GM18858 (cell line): ENCODE results near the gene ANKRD65.
"Not testable (repeated sequence)": the region's sequence is repeated elsewhere in the genome, so short reads cannot be mapped to it uniquely, and the experiment has no call there.

ENCODE experiments used
- ATAC-seq: cut with Tn5 transposase; IDR thresholded peaks from one replicate; pipeline ENCODE4 v1.9.1; 2021; ENCODE audit not compliant: unreplicated experiment

ANKRD65 gene

DNA sequence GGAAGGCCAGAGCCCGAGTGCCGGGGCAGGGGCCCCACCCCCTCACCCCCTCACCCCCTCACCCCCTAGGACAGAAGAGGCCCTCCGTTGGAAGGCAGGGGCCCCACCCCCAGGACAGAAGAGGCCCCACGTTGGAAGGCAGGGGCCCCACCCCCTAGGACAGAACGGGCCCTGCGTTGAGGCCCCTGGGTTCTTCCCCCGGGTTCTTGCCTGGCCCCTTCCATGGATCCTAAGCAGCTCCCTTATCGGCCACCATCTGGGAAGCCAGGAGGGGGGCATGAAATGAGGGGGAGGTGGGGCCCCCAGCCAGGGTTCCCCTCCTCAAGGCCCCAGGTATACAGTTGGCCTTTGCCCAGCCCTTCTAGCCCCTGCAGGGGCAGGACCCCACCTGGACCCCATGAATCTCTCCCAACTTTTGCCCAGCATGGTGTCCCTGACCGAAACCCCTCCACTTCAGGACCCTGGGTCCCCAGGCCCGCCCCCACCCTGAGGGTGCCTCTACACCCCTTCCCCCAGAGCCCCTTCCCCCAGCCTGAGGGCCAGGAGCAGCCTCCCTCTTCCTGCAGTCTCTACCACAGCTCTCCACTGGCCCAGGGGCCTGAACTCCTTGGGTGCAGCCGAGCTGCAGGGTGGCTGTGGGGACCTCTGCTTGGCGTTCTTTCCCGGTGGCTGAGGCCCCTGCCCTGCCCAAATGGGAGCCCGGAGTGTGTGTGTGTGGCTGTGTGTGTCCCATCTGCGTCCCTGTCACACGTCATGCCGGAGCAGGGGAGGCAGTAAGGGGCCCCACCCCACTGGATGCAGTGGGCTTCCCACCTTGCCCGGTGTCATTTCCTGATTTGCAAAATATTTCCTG lies 10.1 kb upstream of the ANKRD65 start:
- no peak for ATAC-seq

DNA sequence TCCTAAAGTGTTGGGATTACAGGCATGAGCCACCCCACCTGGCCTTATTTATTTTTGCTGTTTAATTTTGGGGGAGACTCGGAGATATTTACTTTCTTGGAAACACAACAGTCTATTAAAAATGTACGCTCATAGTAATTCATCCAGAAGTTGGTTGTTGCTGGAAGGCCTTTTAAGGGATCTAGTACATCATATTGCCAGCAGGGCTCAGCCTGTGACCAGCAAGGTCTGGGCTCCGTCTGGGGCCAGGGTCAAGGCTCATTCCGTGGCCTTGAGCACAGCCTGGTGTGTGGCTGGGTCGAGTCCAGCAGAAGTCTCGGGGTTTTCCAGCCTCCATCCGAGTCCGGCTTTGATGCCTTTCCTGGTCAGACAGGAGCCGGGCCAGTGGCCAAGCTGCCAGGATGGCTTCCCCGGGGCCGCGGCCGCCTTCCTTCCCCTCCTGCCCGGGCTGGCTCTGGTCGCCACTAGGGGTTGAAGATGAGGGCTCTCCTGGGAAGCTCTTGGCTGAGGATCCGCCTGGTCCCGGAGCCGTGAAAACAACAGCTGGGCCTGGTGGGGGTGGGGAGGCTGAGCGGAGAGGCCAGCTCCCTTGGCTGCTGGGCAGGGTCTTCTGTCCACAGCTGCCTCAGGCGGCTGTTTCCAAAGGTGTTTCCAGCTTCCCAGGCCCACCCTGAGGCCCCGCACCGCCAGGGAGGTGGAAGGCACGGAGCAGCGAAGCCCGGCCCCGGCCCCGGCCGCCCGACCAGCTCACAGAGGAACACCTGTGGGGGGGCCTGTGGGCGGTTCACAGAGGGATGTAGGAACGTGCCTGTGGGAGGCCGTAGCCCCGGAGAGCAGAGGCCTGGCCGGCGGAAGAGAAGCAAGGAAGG lies 9.3 kb upstream of the ANKRD65 start:
- no peak for ATAC-seq

DNA sequence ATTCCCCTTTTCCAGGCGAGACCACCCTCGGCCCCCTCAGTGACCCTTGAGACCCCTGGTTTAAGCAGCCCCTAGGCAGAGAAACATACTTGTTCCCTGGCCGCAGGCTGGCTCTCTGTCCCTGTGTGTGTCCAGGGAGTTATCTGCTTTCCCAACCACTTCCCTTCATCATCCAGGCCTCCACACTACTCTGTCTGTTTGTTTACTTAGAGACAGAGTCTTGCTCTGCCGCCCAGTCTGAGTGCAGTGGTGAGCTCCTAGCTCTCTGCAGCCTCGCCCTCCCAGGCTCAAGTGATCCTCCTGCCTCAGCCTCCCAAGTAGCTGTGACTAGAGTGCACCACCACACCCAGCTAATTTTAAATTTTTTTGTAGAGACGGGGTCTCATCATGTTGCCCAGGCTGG lies 8.6 kb upstream of the ANKRD65 start:
- no peak for ATAC-seq

DNA sequence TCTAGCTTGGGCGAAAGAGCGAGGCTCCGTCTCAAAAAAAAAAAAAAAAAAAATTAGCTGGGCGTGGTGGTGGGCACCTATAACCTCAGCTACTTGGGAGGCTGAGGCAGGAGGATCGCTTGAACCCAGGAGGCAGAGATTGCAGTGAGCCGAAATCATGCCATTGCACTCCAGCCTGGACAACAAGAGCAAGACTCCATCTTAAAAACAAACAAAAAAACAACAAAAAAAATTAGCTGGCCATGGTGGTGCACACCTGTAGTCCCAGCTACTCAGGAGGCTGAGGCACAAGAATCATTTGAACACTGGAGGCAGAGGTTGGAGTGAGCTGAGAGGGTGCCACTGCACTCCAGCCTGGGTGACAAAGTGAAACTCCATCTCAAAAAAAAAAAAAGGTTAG lies 7.9 kb upstream of the ANKRD65 start:
- not testable (repeated sequence) for ATAC-seq

DNA sequence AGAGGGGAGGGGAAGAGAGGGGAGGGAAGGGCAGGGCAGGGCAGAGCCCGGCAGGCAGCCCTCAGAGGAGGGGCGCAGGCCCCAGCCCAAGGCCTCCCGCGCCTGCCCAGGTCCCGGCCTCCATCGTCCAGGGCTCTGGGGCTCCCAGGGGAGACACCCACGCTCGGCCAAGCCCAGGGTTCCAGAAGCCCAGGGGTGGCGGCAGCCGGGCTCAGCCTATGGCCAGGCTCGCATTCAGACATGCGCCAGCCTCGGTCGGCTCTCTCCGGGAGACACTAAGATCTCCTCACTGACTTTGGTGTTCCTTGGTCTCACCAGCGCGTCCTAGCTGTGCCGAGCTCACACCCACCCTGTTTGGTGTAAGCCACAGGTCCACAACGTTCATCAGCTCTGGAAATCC lies 7.1 kb upstream of the ANKRD65 start:
- ATAC-seq, result no peak

DNA sequence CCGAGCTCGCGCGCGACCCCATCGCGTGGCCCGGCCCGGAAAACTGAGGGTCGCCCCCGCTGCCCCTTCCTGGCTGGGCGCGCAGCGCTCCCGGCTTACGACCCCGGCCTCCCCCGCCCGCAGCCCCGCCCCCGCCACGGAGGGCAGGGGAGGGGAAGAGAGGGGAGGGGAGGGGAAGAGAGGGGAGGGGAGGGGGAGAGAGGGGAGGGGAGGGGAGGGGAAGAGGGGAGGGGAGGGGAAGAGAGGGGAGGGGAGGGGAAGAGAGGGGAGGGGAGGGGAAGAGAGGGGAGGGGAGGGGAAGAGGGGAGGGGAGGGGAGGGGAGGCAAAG lies 6.7 kb upstream of the ANKRD65 start:
- ATAC-seq, result no peak

DNA sequence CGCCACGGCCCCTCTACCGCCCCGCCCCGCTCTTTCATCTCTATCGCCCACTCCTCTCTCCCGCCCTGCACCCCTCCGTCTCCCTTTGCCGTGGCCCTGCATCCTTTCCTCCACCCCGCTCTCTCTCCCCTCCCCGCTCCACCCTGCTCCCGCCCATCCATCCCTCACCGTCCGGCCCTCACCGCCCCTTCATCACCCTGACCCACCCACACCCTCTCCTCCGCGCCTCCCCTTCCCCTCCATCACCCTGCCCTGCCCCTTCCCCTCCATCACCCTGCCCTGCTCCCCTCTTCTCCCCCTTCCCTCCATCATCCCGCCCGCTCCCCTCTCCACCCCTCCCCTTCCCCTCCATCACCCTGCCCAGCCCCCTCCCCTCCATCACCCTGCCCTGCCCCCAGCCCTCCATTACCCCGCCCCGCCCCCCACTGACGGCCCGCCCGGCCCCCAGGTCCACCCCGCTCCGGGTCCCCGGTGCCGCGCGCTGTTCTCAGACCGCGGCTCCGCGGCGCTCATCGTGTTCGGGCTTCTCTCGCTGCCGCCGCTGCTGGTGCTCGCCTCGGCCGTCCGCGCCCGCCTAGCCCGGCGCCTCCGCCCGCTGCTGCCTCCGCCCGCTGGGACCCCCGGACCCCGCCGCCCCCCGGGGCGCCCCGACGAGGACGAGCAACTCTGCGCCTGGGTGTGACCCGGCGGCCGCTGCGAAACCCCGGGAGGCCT lies 6.2 kb upstream of the ANKRD65 start:
- ATAC-seq, result no peak

DNA sequence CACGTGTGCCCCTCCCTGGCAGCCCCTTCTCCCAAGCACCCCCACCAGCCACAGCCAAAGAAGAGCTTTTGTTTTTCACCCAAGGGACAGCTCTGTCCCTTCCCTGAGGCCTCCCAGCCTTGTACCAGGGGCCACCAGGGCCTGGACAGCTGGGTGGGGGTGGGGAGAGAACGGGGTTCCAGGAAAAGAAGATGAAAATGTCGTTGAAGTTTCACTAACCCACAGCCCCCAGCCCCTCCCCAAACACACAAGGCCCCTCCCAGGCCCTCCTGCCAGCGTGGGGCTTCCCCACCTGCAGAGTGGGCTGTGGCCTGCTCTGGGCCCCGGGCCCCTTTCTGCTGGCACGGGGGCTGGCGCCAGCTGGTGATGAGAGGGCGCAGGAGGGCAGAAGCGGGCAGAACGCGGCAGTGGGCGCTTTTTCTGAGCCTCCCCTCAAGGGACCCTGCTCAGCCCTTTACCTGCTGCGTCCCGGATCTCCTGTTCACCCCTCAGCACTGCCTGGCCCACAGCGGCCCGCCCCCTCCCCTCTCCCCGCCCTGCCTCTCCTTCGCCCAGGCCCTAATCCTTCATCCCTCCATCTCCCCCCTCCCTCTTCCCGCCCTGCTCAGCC lies 5.5 kb upstream of the ANKRD65 start:
- no peak for ATAC-seq

DNA sequence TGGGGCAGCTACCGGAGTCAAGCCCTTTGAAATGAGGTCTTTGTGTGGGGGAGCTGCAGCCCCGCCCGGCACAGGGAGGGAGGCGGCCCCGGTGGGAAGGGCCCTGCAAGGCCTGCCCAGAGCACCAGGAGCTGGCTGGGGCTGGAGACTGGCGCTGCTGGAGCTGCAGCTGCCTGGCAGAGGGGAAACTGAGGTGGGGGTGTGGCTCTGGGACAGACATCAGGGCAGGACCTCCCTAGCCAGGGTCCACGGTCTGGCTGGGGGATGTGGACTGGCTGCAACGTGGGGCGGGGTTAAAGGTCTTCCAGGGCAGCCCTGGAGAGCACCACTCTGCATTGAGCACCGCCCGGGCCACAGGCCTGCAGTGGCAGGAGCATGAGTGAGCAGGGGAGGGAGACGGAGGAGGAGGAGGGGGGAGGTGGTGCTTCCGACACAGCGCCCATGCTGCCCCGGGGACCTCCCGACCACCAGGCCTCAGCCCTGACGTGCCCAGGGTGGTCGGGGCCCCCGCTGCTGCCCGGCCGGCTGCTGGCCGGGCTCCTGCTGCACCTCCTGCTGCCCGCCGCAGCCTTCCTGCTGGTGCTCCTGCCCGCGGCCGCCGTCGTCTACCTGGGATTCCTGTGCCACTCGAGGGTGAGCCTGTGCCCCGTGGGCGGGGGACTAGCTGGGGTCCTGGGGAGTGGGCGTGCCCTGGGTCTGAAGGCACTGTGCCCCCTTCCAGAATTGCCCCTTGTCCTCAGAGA lies 4.8 kb upstream of the ANKRD65 start:
- no peak for ATAC-seq

DNA sequence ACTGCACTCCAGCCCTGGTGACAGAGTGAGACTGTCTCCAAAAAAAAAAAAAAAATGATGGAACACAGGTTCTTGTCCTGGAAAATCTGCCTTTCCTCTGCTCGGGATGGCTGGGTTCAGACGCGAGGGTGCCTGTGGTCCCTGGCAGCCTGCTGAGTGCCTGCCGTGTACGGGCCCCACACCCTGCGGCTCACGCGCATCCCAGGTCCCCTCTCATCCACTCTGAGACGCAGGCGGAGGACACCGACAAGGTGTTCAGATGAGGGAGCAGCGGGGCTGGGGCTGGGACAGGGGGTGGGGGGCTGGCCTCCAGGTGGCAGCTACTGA lies 4.3 kb upstream of the ANKRD65 start:
- ATAC-seq, result no peak

DNA sequence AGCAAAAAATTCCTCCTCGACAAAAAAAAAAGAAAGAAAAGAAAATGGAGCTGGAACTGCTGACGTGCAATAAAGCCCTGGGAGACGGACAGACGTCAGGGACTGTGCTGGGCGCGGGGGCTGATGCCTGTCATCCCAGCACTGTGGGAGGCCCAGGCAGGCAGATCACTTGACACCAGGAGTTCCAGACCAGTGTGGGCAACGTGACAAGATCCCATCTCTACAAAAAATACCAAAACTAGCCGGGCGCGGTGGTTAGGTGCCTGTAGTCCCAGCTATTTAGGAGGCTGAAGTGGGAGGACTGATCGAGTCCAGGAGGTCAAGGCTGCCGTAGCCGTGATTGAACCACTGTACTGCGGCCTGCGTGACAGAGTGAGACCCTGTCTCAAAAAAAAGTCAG lies 3.6 kb upstream of the ANKRD65 start:
- ATAC-seq, result no peak

DNA sequence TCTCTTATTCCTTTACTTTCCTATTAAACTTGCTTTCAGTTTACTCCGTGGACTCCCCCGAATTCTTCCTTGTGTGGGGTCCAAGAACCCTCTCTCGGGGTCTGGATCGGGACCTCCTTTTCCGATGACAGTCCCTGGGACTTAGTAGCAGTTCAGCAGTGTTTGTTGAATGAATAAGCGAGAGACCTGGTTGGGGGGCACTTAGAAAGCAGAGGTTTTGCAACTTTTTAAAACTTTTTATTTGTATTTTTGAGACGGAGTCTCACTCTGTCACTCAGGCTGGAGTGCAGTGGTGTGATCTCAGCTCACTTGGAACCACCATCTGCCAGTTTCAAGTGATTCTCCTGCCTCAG lies 2.1 kb upstream of the ANKRD65 start:
- ATAC-seq, result no peak

DNA sequence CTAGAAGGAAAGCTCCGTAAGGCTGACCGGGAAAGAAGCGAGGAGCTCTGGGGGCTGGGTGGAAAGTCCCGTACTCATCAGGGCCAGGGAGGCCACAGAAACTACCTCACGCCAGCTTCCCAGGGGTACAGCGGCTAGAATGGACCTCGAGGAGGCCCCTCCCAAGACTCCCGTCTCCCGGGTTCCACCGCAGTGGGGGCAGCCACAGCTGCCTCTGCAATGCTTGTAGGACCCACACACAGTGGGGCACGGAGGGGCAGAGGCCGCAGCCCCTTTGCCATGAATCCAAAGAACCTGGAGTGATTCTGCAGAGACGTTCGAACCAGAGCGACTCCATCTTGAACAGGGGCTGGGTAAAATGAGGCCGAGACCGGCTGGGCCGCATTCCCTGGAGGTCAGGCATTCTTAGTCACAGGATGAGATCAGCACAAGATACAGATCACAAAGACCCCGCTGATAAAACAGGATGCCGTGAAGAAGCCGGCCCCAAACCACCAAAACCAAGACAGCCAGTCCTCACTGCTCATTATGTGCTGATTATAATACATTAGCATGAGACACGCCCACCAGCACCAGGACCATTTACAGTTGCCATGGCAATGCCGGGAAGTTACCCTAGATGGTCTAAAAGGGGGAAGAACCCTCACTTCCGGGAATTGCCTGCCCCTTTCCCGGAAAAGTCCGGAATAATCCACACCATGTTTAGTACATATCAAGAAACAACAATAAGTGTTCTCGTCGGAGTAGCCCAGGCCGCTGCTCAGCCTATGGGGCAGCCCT lies 1.6 kb upstream of the ANKRD65 start:
- no peak for ATAC-seq

DNA sequence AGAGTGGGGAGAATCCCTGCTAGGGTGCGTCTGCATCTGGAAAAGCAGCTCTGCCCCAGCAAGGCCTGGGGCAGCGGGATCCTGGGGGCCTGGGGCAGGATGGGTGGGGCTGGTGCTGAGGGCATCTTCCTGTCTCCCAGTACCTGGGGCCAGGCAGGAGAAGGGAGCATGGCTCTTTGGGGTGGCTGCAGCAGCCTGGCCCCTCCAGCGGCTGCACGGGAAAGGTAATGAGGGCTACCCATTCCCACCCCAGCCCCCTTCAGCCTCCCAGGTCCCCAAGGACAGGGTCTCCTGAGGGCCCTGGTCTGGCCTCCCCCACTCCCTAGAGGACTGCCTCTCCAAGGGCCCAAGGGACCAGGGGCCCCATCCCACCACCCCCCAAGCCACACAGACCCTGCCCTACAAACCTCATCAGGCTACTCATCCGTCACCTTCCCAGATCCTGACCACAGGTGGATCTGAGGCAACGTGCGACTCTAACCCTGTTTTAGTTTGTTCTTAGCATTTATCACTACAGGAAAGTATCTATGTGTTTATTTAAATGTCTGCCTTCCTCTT lies 910 bp upstream of the ANKRD65 start:
- no peak for ATAC-seq

DNA sequence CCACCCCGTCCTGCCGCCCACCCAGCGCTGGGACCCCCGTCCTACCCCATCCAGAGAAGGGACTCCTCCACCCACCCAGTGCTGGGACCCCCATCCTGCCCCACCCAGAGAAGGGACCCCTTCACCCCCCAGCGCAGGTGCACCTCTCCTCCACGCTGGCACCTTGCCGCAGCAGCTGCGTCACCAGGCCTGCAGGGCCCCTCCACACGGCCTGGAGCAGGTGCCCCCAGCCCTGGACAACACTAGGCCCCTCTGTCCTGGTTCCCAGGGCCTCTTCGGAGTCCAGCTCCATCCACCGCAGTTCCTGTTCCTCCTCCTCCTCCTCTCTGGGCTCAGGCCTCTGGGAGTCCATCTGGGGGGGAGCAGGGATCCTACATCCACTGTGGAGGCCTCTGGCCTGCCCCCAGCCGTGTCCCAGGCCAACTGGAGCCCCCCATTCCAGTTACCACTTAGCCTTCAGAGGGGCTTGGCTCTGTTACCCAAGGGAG lies 378 bp downstream of the ANKRD65 start:
- ATAC-seq, result no peak

DNA sequence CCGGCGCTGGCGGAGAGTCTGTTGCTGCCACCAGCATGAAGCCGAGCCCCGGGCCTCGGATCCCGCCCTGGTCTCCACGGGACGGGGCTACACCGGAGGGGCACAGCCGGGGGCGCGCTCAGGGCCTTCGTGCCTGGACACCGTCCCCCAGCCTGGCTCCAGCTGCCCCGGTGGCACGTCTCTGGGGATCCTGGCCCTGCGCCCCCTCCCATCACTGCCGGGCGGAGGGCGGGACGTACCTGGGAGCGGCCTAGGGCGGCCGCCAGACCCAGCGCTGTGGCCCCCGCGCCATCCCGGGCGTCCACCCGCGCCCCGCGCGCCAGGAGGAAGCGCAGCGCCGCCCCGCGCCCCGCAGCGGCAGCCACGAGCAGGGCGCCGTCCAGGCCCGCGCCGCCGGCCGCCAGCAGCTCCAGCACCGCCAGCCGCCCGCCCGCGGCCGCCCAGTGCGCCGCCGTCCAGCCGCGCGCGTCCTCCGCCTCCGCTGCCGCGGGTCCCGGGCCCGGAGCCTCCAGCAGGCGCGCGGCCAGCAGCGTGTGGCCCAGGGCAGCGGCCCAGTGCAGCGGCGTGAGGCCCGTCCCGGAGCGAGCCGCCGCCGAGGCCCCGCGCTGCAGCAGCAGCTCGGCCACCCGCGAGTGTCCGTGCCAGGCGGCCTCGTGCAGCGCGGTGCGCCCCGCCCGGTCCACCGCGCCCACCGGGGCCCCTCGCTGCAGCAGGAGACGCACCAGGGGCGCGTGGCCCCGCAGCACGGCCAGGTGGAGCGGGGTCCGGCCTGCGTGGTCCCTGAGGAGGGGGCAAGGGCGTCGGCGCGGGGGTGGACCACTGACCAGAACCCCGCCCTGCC lies 1.0 kb downstream of the ANKRD65 start:
- no peak for ATAC-seq

DNA sequence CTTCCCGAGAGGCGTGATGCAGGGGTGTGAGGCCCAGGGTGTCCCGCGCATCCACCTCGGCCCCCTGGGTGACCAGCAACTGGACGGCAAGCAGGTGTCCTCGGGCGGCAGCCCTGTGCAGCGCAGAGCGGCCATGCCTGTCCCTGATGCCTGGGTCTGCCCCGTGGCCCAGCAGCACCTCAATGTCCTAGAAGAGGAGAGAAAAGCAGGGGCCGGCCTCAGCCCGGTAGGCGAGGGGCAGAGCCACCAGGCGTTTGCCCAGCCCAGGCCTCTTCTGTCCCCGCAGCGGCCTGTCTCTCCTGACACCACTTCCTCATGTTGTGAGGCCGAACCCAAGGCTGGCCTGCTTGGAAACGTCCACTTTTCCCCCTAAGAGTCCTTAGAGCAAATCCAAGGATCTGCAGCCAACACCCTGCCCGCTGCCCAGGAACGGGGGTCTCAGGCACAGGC lies 1.7 kb downstream of the ANKRD65 start:
- ATAC-seq, result no peak

DNA sequence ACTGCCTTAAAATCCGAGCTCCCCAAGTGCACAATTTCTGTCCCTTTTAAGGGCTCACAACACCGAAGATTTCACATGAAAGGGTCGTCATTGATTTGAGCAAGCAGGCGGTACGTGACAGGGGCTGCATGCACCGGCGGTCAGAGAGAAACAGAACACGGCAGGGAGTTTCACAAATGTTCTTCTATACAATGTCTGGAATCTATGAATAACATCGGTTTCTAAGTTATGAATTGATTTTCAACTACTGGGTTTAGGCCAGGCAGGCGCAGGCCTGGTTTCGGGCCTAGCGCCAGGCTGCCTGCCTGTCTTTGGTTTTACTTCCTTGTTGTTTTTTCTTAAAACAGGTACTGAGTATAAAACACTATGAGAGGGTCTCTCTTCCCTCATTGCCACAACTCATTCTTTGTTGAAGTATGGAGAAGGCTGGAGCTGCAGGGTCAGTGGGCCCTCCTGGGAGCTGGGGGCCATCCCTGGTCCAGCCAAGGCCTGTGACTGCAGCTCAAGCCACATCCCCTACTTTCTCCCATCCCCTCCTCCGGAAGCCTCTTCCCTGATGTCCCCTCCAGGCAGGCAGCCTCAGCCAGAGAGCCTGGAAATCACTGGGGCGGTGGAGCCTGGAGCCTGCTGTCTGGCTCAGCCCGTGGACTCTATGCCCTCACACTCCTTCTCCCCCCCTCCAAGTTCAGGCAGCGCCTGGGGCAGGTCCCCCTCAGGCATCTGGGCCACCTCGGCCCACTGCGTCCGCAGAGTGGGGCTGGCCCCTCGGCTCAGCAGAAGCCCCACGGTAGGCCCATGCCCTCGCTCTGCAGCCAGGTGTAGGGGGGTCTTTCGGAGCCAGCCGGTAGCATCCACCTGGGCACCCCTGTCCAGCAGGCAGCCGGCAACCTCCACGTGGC lies 2.4 kb downstream of the ANKRD65 start:
- no peak for ATAC-seq
